ENCODE results near the gene ADGRL1. TPM values are rescaled to one million over a fixed set of nuclear protein-coding genes. Genes with fewer than 3 reads are reported as not detected.
"Not testable (repeated sequence)": the region's sequence is repeated elsewhere in the genome, so short reads cannot be mapped to it uniquely, and the experiment has no call there.

Gene ADGRL1
- total and polyA plus RNA-seq, 2 donors (not counting 1 experiment from before 2014, with no cell fraction given): 0.64 to 1.8 TPM

DNA sequence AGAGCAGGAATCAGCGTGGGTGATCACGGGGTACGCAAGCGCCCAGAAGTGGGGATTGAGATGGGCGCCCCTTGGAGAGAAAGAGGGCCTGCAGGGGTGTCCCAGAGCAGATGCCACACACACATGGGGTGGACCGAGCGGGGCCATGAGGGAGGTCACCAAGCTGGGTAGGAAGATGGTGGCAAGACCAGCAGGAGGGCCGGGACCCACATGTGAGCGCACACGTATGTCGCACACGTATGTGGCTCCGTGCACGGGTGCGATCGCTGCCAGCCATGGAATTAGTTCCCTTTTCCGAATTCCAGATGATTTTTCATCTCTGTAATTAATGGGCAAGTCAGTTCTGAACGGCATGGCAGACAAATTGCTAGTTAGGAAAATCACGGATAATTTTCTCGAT, 2.2 kb downstream of the ADGRL1 start:
- peaks cover 36% of the 10 kb centered on the region for H3K27me3 Mint-ChIP-seq
- DNase-seq; H3K4me2 ChIP-seq (replicated peaks; ENCODE audit: low read depth, low read length, poor library complexity, severe bottlenecking); H3K36me3 ChIP-seq (replicated peaks in 1 of 2; ENCODE audit: control extremely low read depth in 1 of 2, control insufficient read depth in 1 of 2, extremely low read depth in 1 of 2, insufficient read depth in 2 of 2, low read length in 1 of 2); intact Hi-C loops (cut with micrococcal nuclease); CTCF ChIA-PET; H3K27ac ChIP-seq (ENCODE audit: low read length in 2 of 2); ATAC-seq (ENCODE audit: low read depth); H2AFZ ChIP-seq (ENCODE audit: insufficient read depth, low read depth, low read length, poor library complexity, severe bottlenecking); POLR2A ChIA-PET; H3K27ac Mint-ChIP-seq; H3K4me3 ChIP-seq (ENCODE audit: control extremely low read depth in 1 of 5, extremely low read depth in 1 of 5, insufficient read depth in 1 of 5, low read depth in 2 of 5, low read length in 4 of 5); H4K20me1 ChIP-seq (ENCODE audit: control insufficient read depth, insufficient read depth, low read length, poor library complexity, severe bottlenecking); H3K9me3 Mint-ChIP-seq (ENCODE audit: insufficient read depth); H3K9ac ChIP-seq (ENCODE audit: low read length); H3K79me2 ChIP-seq (ENCODE audit: control insufficient read depth, insufficient read depth, low read length): not testable (repeated sequence)
- peaks cover 0 to 41% (median 11%) of the 10 kb centered on the region in 4 experiments for H3K27me3 ChIP-seq (replicated peaks in 1 of 4; ENCODE audit: control extremely low read depth in 1 of 4, control insufficient read depth in 3 of 4, insufficient read depth in 4 of 4, low read length in 3 of 4)
- H3K4me1 Mint-ChIP-seq: peaks cover 25% of the 10 kb centered on the region
- H3K4me1 ChIP-seq (ENCODE audit: control insufficient read depth in 2 of 2, insufficient read depth in 2 of 2, low read length in 2 of 2): peaks cover 12 to 13% of the 10 kb centered on the region in 2 donors
- peaks cover 0 to 14% (median 0%) of the 10 kb centered on the region in 3 donors for H3K9me3 ChIP-seq (ENCODE audit: control extremely low read depth in 1 of 3, control insufficient read depth in 2 of 3, insufficient read depth in 1 of 3, low read length in 2 of 3)
- H3K4me3 Mint-ChIP-seq: peak overlapping the region; percentile 79
- 88% methylated on average over 6 of the region's 20 CpGs for WGBS (ENCODE audit: insufficient coverage)

DNA sequence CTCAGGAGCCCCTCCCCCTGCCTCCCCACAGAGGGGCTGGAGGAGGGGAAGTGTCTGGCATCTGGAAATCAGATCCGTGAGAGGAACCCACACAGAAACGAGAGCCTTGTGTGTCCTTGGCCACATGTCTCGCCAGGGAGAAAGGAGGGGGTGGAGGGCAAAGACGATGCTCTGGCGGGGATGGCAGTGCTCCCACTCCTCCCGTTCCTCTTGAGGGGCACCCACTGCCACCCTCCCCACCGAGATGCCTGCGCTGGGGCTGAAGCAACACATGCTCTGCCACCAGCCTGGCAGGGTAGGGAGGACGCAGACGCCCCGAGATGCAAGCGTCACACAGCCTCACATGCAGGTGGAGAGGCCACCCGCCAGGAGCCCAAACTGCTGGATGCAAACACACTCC, 2.8 kb downstream of the ADGRL1 start:
- ChIA-PET POLR2A (no interaction called here), CTCF (no interaction called here)
- Histone ChIP-seq H4K20me1 (ENCODE audit: control insufficient read depth, insufficient read depth, low read length, poor library complexity, severe bottlenecking) (no peaks in the 10 kb centered on the region), H3K9ac (ENCODE audit: low read length) (no peak overlapping the region), H3K4me3 (ENCODE audit: control extremely low read depth in 1 of 5, extremely low read depth in 1 of 5, insufficient read depth in 1 of 5, low read depth in 2 of 5, low read length in 4 of 5) (no peak overlapping the region), H3K36me3 (replicated peaks in 1 of 2; ENCODE audit: control extremely low read depth in 1 of 2, control insufficient read depth in 1 of 2, extremely low read depth in 1 of 2, insufficient read depth in 2 of 2, low read length in 1 of 2) (no peaks in the 10 kb centered on the region), H3K4me1 (ENCODE audit: control insufficient read depth in 2 of 2, insufficient read depth in 2 of 2, low read length in 2 of 2) (peaks cover 12 to 13% of the 10 kb centered on the region in 2 donors), H3K79me2 (ENCODE audit: control insufficient read depth, insufficient read depth, low read length) (no peaks in the 10 kb centered on the region), H3K27me3 (replicated peaks in 1 of 4; ENCODE audit: control extremely low read depth in 1 of 4, control insufficient read depth in 3 of 4, insufficient read depth in 4 of 4, low read length in 3 of 4) (peaks cover 0 to 35% (median 8%) of the 10 kb centered on the region in 4 experiments), H2AFZ (ENCODE audit: insufficient read depth, low read depth, low read length, poor library complexity, severe bottlenecking) (no peak overlapping the region), H3K4me2 (replicated peaks; ENCODE audit: low read depth, low read length, poor library complexity, severe bottlenecking) (no peak overlapping the region), H3K27ac (ENCODE audit: low read length in 2 of 2) (no peak overlapping the region), H3K9me3 (ENCODE audit: control extremely low read depth in 1 of 3, control insufficient read depth in 2 of 3, insufficient read depth in 1 of 3, low read length in 2 of 3) (peaks cover 0 to 14% (median 0%) of the 10 kb centered on the region in 3 donors)
- TF ChIP-seq EZH2 (IDR thresholded peaks at IDR 0.05; ENCODE audit: borderline replicate concordance, insufficient read depth, low read depth, low read length, poor library complexity, severe bottlenecking): no peak
- TF ChIP-seq, protein P1, sequence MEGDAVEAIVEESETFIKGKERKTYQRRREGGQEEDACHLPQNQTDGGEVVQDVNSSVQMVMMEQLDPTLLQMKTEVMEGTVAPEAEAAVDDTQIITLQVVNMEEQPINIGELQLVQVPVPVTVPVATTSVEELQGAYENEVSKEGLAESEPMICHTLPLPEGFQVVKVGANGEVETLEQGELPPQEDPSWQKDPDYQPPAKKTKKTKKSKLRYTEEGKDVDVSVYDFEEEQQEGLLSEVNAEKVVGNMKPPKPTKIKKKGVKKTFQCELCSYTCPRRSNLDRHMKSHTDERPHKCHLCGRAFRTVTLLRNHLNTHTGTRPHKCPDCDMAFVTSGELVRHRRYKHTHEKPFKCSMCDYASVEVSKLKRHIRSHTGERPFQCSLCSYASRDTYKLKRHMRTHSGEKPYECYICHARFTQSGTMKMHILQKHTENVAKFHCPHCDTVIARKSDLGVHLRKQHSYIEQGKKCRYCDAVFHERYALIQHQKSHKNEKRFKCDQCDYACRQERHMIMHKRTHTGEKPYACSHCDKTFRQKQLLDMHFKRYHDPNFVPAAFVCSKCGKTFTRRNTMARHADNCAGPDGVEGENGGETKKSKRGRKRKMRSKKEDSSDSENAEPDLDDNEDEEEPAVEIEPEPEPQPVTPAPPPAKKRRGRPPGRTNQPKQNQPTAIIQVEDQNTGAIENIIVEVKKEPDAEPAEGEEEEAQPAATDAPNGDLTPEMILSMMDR (IDR thresholded peaks at IDR 0.05): no peak
- Mint-ChIP-seq H3K4me3 (no peak overlapping the region), H3K9me3 (ENCODE audit: insufficient read depth) (no peaks in the 10 kb centered on the region), H3K27ac (no peak overlapping the region), H3K27me3 (peaks cover 30% of the 10 kb centered on the region), H3K4me1 (peaks cover 21% of the 10 kb centered on the region)
- no peak for DNase-seq
- intact Hi-C loops (cut with micrococcal nuclease): no loop called here
- no peak for ATAC-seq (ENCODE audit: low read depth)
- WGBS (ENCODE audit: insufficient coverage): 36% methylated on average over 9 of the region's 13 CpGs

DNA sequence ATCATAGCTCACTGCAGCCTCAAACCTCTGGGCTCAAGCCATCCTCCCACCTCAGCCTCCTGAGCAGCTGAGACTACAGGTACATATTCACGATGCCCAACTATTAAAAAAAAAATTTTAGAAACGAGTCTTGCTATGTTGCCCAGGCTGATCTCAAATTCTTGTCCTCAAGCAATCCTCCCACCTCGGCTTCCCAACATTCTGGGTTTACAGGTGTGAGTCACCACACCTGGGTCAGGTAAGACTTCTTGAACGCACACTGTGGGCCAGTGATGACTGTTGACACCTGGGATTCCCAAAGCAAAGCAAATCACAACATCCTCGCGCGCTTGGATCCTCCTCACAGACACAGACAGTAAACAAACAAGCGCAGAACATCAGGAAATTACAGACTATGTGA, 4.5 kb downstream of the ADGRL1 start:
- CTCF ChIA-PET; H3K4me1 ChIP-seq (ENCODE audit: control insufficient read depth in 2 of 2, insufficient read depth in 2 of 2, low read length in 2 of 2); H3K9ac ChIP-seq (ENCODE audit: low read length); H4K20me1 ChIP-seq (ENCODE audit: control insufficient read depth, insufficient read depth, low read length, poor library complexity, severe bottlenecking); H3K27ac Mint-ChIP-seq; DNase-seq; H3K27ac ChIP-seq (ENCODE audit: low read length in 2 of 2); H2AFZ ChIP-seq (ENCODE audit: insufficient read depth, low read depth, low read length, poor library complexity, severe bottlenecking); H3K4me2 ChIP-seq (replicated peaks; ENCODE audit: low read depth, low read length, poor library complexity, severe bottlenecking); H3K79me2 ChIP-seq (ENCODE audit: control insufficient read depth, insufficient read depth, low read length); intact Hi-C loops (cut with micrococcal nuclease); H3K9me3 Mint-ChIP-seq (ENCODE audit: insufficient read depth); H3K4me3 Mint-ChIP-seq; POLR2A ChIA-PET; H3K36me3 ChIP-seq (replicated peaks in 1 of 2; ENCODE audit: control extremely low read depth in 1 of 2, control insufficient read depth in 1 of 2, extremely low read depth in 1 of 2, insufficient read depth in 2 of 2, low read length in 1 of 2); ATAC-seq (ENCODE audit: low read depth); H3K4me3 ChIP-seq (ENCODE audit: control extremely low read depth in 1 of 5, extremely low read depth in 1 of 5, insufficient read depth in 1 of 5, low read depth in 2 of 5, low read length in 4 of 5): not testable (repeated sequence)
- peaks cover 0 to 25% (median 6%) of the 10 kb centered on the region in 4 experiments for H3K27me3 ChIP-seq (replicated peaks in 1 of 4; ENCODE audit: control extremely low read depth in 1 of 4, control insufficient read depth in 3 of 4, insufficient read depth in 4 of 4, low read length in 3 of 4)
- peaks cover 11% of the 10 kb centered on the region for H3K4me1 Mint-ChIP-seq
- peaks cover 0 to 13% (median 0%) of the 10 kb centered on the region in 3 donors for H3K9me3 ChIP-seq (ENCODE audit: control extremely low read depth in 1 of 3, control insufficient read depth in 2 of 3, insufficient read depth in 1 of 3, low read length in 2 of 3)
- peaks cover 27% of the 10 kb centered on the region for H3K27me3 Mint-ChIP-seq
- WGBS (ENCODE audit: insufficient coverage): 95% methylated on average over 4 of the region's 8 CpGs

Data from B cell (primary cell).